ENCODE results near the gene C9orf72.

GRCh38 chr9:27572918-27573633, at the start of gene C9orf72:
- no peak for TF ChIP-seq EZH2 (IDR thresholded peaks at IDR 0.05)
- TF ChIP-seq POLR2AphosphoS5 (IDR thresholded peaks at IDR 0.05; ENCODE audit: borderline replicate concordance, low read depth, low read length): peak; percentile 63
- TF ChIP-seq FOXP2 (optimal IDR thresholded peaks at IDR 0.05; ENCODE audit: control extremely low read depth, extremely low read length, insufficient read depth): peak; percentile 22

Data from SK-N-MC (cell line).